ENCODE measurements around the gene GALNT2. TPM values are rescaled to one million over a fixed set of nuclear protein-coding genes. Genes with fewer than 3 reads are reported as not detected.

Gene GALNT2
- total and polyA plus RNA-seq, 4 donors: 47.5 to 182 (median 114) TPM

GRCh38 chr1:230281556-230281955, 214.5 kb downstream of the GALNT2 start:
- H3K27ac ChIP-seq (ENCODE audit: low read depth in 1 of 2, low read length in 2 of 2): no peak overlapping the region
- H3K9me3 ChIP-seq (ENCODE audit: control insufficient read depth in 4 of 4, low read length in 3 of 4): no peaks in the 10 kb centered on the region
- no peak for DNase-seq (ENCODE audit: low spot score)
- TF ChIP-seq TAF1 (conservative IDR thresholded peaks at IDR 0.05) (no peak), SP1 (IDR thresholded peaks at IDR 0.05) (no peak), GABPA (IDR thresholded peaks at IDR 0.05 in 1 of 2, conservative IDR thresholded peaks at IDR 0.05 in 1 of 2) (no peak), FOXA2 (IDR thresholded peaks at IDR 0.05) (no peak), REST (IDR thresholded peaks at IDR 0.05) (no peak), CTCF (IDR thresholded peaks at IDR 0.05; ENCODE audit: low read depth, low read length, missing input control) (no peak), FOXA1 (IDR thresholded peaks at IDR 0.05) (no peak), YY1 (IDR thresholded peaks at IDR 0.05) (no peak), MAX (IDR thresholded peaks at IDR 0.05) (no peak), RXRA (IDR thresholded peaks at IDR 0.05) (no peak), EGR1 (IDR thresholded peaks at IDR 0.05; ENCODE audit: low read depth in 2 of 2) (no peak), NR2F2 (IDR thresholded peaks at IDR 0.05) (no peak), ZBTB33 (IDR thresholded peaks at IDR 0.05) (no peak)
- H3K4me1 ChIP-seq (ENCODE audit: control insufficient read depth in 4 of 4, insufficient read depth in 4 of 4, low read length in 3 of 4): peaks cover 0 to 4% (median 0%) of the 10 kb centered on the region in 4 donors
- H3K27me3 ChIP-seq (ENCODE audit: control insufficient read depth in 4 of 4, insufficient read depth in 4 of 4, low read length in 3 of 4): no peaks in the 10 kb centered on the region
- peaks cover 9 to 46% (median 27%) of the 10 kb centered on the region in 4 donors for H3K36me3 ChIP-seq (ENCODE audit: control insufficient read depth in 4 of 4, insufficient read depth in 3 of 4, low read depth in 1 of 4, low read length in 3 of 4)
- H3K4me3 ChIP-seq (ENCODE audit: low read depth in 1 of 3, low read length in 3 of 3): no peak overlapping the region
- 85% methylated on average over 17 of the region's 17 CpGs for WGBS
- H3K9ac ChIP-seq (ENCODE audit: low read depth in 1 of 2, low read length in 2 of 2): no peak overlapping the region

- H3K27ac ChIP-seq (ENCODE audit: low read depth in 1 of 2, low read length in 2 of 2): no peak overlapping the region
- no peak for DNase-seq (ENCODE audit: low spot score)
These were observed 215.1 kb downstream of the GALNT2 start for GRCh38 chr1:230282157-230282556.

More at GRCh38 chr1:230282157-230282556, 215.1 kb downstream of the GALNT2 start:
- 54% methylated on average over 3 of the region's 3 CpGs for WGBS
- H3K36me3 ChIP-seq (ENCODE audit: control insufficient read depth in 4 of 4, insufficient read depth in 3 of 4, low read depth in 1 of 4, low read length in 3 of 4): peaks cover 9 to 40% (median 22%) of the 10 kb centered on the region in 4 donors
- peaks cover 0 to 4% (median 0%) of the 10 kb centered on the region in 4 donors for H3K4me1 ChIP-seq (ENCODE audit: control insufficient read depth in 4 of 4, insufficient read depth in 4 of 4, low read length in 3 of 4)
- no peaks in the 10 kb centered on the region for H3K27me3 ChIP-seq (ENCODE audit: control insufficient read depth in 4 of 4, insufficient read depth in 4 of 4, low read length in 3 of 4)
- no peak overlapping the region for H3K4me3 ChIP-seq (ENCODE audit: low read depth in 1 of 3, low read length in 3 of 3)
- H3K9me3 ChIP-seq (ENCODE audit: control insufficient read depth in 4 of 4, low read length in 3 of 4): no peaks in the 10 kb centered on the region
- H3K9ac ChIP-seq (ENCODE audit: low read depth in 1 of 2, low read length in 2 of 2): no peak overlapping the region
- no peak for TF ChIP-seq FOXA2 (IDR thresholded peaks at IDR 0.05)
- TF ChIP-seq EGR1 (IDR thresholded peaks at IDR 0.05; ENCODE audit: low read depth in 2 of 2): no peak
- TF ChIP-seq RAD21 (IDR thresholded peaks at IDR 0.05): no peak
- no peak for TF ChIP-seq RXRA (IDR thresholded peaks at IDR 0.05)
